ENCODE data around the gene PC. TPM values are rescaled to one million over a fixed set of nuclear protein-coding genes. Genes with fewer than 3 reads are reported as not detected.
A peak's percentile ranks its signal among the peaks of the same experiment; 100 is the strongest.

The PC gene
- total RNA-seq, 4 donors from 2014 or later: 13.5 to 43.0 (median 27.5) TPM

GRCh38 chr11:66904561-66904960 is 53.6 kb downstream of the PC start:
- peak overlapping the region; percentile 82 to 88 (median 84) for H3K27ac ChIP-seq

GRCh38 chr11:66904055-66904454 is 54.1 kb downstream of the PC start:
- Histone ChIP-seq H3K27me3 (no peaks in the 10 kb centered on the region), H3K4me1 (peaks cover 19 to 53% (median 20%) of the 10 kb centered on the region in 3 donors), H3K36me3 (no peaks in the 10 kb centered on the region), H3K27ac (peak overlapping the region; percentile 28 to 88 (median 82)), H3K4me3 (no peak overlapping the region), H3K9me3 (no peaks in the 10 kb centered on the region)
- no peak for DNase-seq
- intact Hi-C loops (cut with DNase I): no loop called here
- WGBS, 2 donors: 54 to 58% methylated on average over 3 of the region's 3 CpGs
- TF ChIP-seq POLR2A (IDR thresholded peaks at IDR 0.05): no peak
- TF ChIP-seq CTCF (IDR thresholded peaks at IDR 0.05): no peak

More at GRCh38 chr11:66904561-66904960, 53.6 kb downstream of the PC start:
- no peak for TF ChIP-seq CTCF (IDR thresholded peaks at IDR 0.05)
- no peak for TF ChIP-seq POLR2A (IDR thresholded peaks at IDR 0.05)
- H3K4me3 ChIP-seq: no peak overlapping the region
- intact Hi-C loops (cut with DNase I): no loop called here
- H3K9me3 ChIP-seq: no peaks in the 10 kb centered on the region
- DNase-seq: no peak
- no peaks in the 10 kb centered on the region for H3K27me3 ChIP-seq
- peaks cover 19 to 54% (median 20%) of the 10 kb centered on the region in 3 donors for H3K4me1 ChIP-seq
- H3K36me3 ChIP-seq: no peaks in the 10 kb centered on the region
- WGBS, 2 donors: 64 to 66% methylated on average over 6 of the region's 6 CpGs

GRCh38 chr11:66902486-66903177 is 55.6 kb downstream of the PC start:
- no peaks in the 10 kb centered on the region for H3K9me3 ChIP-seq
- H3K27ac ChIP-seq: peak overlapping the region in 1 of 4 donors; percentile 13
- no peaks in the 10 kb centered on the region for H3K36me3 ChIP-seq
- DNase-seq: no peak
- TF ChIP-seq CTCF (IDR thresholded peaks at IDR 0.05) (no peak), POLR2A (IDR thresholded peaks at IDR 0.05) (no peak)
- H3K4me1 ChIP-seq: peaks cover 19 to 39% (median 19%) of the 10 kb centered on the region in 3 donors
- no peaks in the 10 kb centered on the region for H3K27me3 ChIP-seq
- intact Hi-C loops (cut with DNase I): no loop called here
- no peak overlapping the region for H3K4me3 ChIP-seq
- WGBS, 2 donors: 70 to 84% methylated on average over 8 to 11 of the region's 15 CpGs

GRCh38 chr11:66901964-66902390 is 56.2 kb downstream of the PC start:
- Histone ChIP-seq H3K9me3 (no peaks in the 10 kb centered on the region), H3K4me3 (no peak overlapping the region), H3K27ac (no peak overlapping the region), H3K36me3 (no peaks in the 10 kb centered on the region), H3K27me3 (no peaks in the 10 kb centered on the region), H3K4me1 (peaks cover 13 to 33% (median 18%) of the 10 kb centered on the region in 3 donors)
- no peak for DNase-seq
- intact Hi-C loops (cut with DNase I): no loop called here
- WGBS, 2 donors: 84 to 98% methylated on average over 3 to 5 of the region's 7 CpGs
- TF ChIP-seq CTCF (IDR thresholded peaks at IDR 0.05): no peak
- no peak for TF ChIP-seq POLR2A (IDR thresholded peaks at IDR 0.05)

- WGBS, 2 donors: 24 to 28% methylated on average over 2 of the region's 2 CpGs
- Histone ChIP-seq H3K4me1 (peaks cover 5 to 52% (median 17%) of the 10 kb centered on the region in 3 donors), H3K4me3 (no peak overlapping the region), H3K9me3 (no peaks in the 10 kb centered on the region), H3K36me3 (no peaks in the 10 kb centered on the region), H3K27ac (peak overlapping the region; percentile 44 to 72 (median 52)), H3K27me3 (no peaks in the 10 kb centered on the region)
- no peak for DNase-seq
- intact Hi-C loops (cut with DNase I): no loop called here
- TF ChIP-seq POLR2A (IDR thresholded peaks at IDR 0.05) (no peak), CTCF (IDR thresholded peaks at IDR 0.05) (no peak)
Observed at GRCh38 chr11:66894141-66894540, 64.0 kb downstream of the PC start.
